ENCODE results near the gene IFNGR2. TPM values are rescaled to one million over a fixed set of nuclear protein-coding genes. Genes with fewer than 3 reads are reported as not detected.

The IFNGR2 gene
- total and polyA plus RNA-seq, 2 of the 13 experiments (the other 11 are each of a cell fraction or from before 2014, with no cell fraction given), result 61.3 to 117 TPM

- no peak for TF ChIP-seq ZNF142 (CRISPR knock-in tag; IDR thresholded peaks at IDR 0.05)
- TF ChIP-seq MED13 (CRISPR knock-in tag; IDR thresholded peaks at IDR 0.05), result no peak
- TF ChIP-seq ZNF264 (CRISPR knock-in tag; IDR thresholded peaks at IDR 0.05), result 0 out of 2 replicates have a peak, but pooled peaks have one; percentile 7
- no peak for TF ChIP-seq ZFP62 (CRISPR knock-in tag; IDR thresholded peaks at IDR 0.05)
- TF ChIP-seq LRRFIP1 (CRISPR knock-in tag; conservative IDR thresholded peaks at IDR 0.05), result no peak
- no peak for TF ChIP-seq TCF12 (IDR thresholded peaks at IDR 0.05)
- TF ChIP-seq TCF12 (CRISPR knock-in tag; IDR thresholded peaks at IDR 0.05), result no peak
- TF ChIP-seq KAT8 (CRISPR knock-in tag; IDR thresholded peaks at IDR 0.05), result no peak
- TF ChIP-seq, protein P1, sequence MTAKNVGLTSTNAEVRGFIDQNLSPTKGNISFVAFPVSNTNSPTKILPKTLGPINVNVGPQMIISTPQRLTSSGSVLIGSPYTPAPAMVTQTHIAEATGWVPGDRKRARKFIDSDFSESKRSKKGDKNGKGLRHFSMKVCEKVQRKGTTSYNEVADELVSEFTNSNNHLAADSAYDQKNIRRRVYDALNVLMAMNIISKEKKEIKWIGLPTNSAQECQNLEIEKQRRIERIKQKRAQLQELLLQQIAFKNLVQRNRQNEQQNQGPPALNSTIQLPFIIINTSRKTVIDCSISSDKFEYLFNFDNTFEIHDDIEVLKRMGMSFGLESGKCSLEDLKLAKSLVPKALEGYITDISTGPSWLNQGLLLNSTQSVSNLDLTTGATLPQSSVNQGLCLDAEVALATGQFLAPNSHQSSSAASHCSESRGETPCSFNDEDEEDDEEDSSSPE (CRISPR knock-in tag; IDR thresholded peaks at IDR 0.05), result no peak
- 0 out of 2 replicates have a peak, but pooled peaks have one; percentile 57 for TF ChIP-seq ELF4 (CRISPR knock-in tag; IDR thresholded peaks at IDR 0.05; ENCODE audit: borderline replicate concordance)
- TF ChIP-seq NAIF1 (CRISPR knock-in tag; IDR thresholded peaks at IDR 0.05; ENCODE audit: borderline replicate concordance), result peak; percentile 31; the same call in 1 of the 2 replicates
- 0 out of 2 replicates have a peak, but pooled peaks have one; percentile 1 for TF ChIP-seq ZNF772 (CRISPR knock-in tag; IDR thresholded peaks at IDR 0.05)
- TF ChIP-seq ZNF121 (CRISPR knock-in tag; IDR thresholded peaks at IDR 0.05), result peak; percentile 92
- TF ChIP-seq ZNF446 (CRISPR knock-in tag; IDR thresholded peaks at IDR 0.05), result no peak
- TF ChIP-seq HDAC1 (CRISPR knock-in tag; IDR thresholded peaks at IDR 0.05), result no peak
- no peak for TF ChIP-seq RAD21 (CRISPR knock-in tag; IDR thresholded peaks at IDR 0.05)
- TF ChIP-seq ZNF510 (CRISPR knock-in tag; IDR thresholded peaks at IDR 0.05; ENCODE audit: low read depth), result no peak
- TF ChIP-seq RBM39 (IDR thresholded peaks at IDR 0.05; ENCODE audit: low read depth, low read length, poor library complexity, severe bottlenecking), result no peak
- TF ChIP-seq, protein P2, sequence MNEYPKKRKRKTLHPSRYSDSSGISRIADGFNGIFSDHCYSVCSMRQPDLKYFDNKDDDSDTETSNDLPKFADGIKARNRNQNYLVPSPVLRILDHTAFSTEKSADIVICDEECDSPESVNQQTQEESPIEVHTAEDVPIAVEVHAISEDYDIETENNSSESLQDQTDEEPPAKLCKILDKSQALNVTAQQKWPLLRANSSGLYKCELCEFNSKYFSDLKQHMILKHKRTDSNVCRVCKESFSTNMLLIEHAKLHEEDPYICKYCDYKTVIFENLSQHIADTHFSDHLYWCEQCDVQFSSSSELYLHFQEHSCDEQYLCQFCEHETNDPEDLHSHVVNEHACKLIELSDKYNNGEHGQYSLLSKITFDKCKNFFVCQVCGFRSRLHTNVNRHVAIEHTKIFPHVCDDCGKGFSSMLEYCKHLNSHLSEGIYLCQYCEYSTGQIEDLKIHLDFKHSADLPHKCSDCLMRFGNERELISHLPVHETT (CRISPR knock-in tag; conservative IDR thresholded peaks at IDR 0.05), result no peak
- TF ChIP-seq ZNF572 (CRISPR knock-in tag; IDR thresholded peaks at IDR 0.05), result no peak
These were observed 77.4 kb downstream of the IFNGR2 start (continued) for GRCh38 chr21:33480481-33481103.

All from HepG2 (cell line).